Caco-2 (cell line): Measurements from ENCODE around the gene CASP10. TPM values are rescaled to one million over a fixed set of nuclear protein-coding genes. Genes with fewer than 3 reads are reported as not detected.

Experiments used
- BruUV-seq: library from RNA; stranded (reverse); fragments of 400-500 nt; replicated peaks from 2 replicates; lab custom pipeline; 2021; lab: Mats Ljungman, UMichigan
- CTCF ChIA-PET: fragments of 300-600 bp; sonication (Branson Sonifier 250); formaldehyde crosslinking; loops from one replicate; lab custom pipeline; 2022; ENCODE audit warnings: antibody characterized with exemption; lab: Charles Lee
- POLR2A ChIA-PET: fragments of 300-600 bp; sonication (Branson Sonifier 250); formaldehyde crosslinking; loops from one replicate; lab custom pipeline; 2022; ENCODE audit warnings: antibody characterized with exemption; lab: Charles Lee
- DNase-seq, 2 experiments: peaks; one replicate each; pipeline versions ENCODE4 v3.0.0 to v3.0.0-alpha.2; 2020 to 2022
- H3K27me3 ChIP-seq: replicated peaks from 2 replicates; pipeline ENCODE4 v1.6.0; 2011; ENCODE audit warnings: low read length; ENCODE audit not compliant: control insufficient read depth, insufficient read depth
- H3K36me3 ChIP-seq: 2 replicates; pipeline ENCODE4 v1.5.1; 2011; ENCODE audit warnings: low read length; ENCODE audit not compliant: control insufficient read depth, insufficient read depth
- H3K4me1 ChIP-seq: fragments of 250-450 bp; sonication (Bioruptor Pico); 2 replicates; pipeline ENCODE4 v1.5.1; 2020; ENCODE audit warnings: mild to moderate bottlenecking
- H3K4me3 ChIP-seq: 2 replicates; pipeline ENCODE4 v1.5.1; 2011; ENCODE audit warnings: low read depth, mild to moderate bottlenecking, control low read depth, low read length
- H3K9me3 ChIP-seq: fragments of 250-450 bp; sonication (Bioruptor Pico); 2 replicates; pipeline ENCODE4 v1.5.1; 2020; ENCODE audit warnings: mild to moderate bottlenecking, moderate library complexity
- H3K27ac Mint-ChIP-seq: one replicate; pipeline ENCODE4 v1.8.0; 2022; ENCODE audit warnings: mixed read lengths; ENCODE audit not compliant: unreplicated experiment
- H3K27me3 Mint-ChIP-seq: one replicate; pipeline ENCODE4 v1.8.0; 2022; ENCODE audit warnings: mixed read lengths; ENCODE audit not compliant: insufficient read depth, unreplicated experiment
- H3K36me3 Mint-ChIP-seq: one replicate; pipeline ENCODE4 v1.8.0; 2022; ENCODE audit warnings: mild to moderate bottlenecking, mixed read lengths; ENCODE audit not compliant: insufficient read depth, unreplicated experiment
- H3K4me1 Mint-ChIP-seq: one replicate; pipeline ENCODE4 v1.8.0; 2022; ENCODE audit warnings: low read depth, mixed read lengths; ENCODE audit not compliant: unreplicated experiment
- H3K4me3 Mint-ChIP-seq: one replicate; pipeline ENCODE4 v1.8.0; 2022; ENCODE audit warnings: mild to moderate bottlenecking, moderate library complexity, mixed read lengths; ENCODE audit not compliant: unreplicated experiment
- H3K9me3 Mint-ChIP-seq: one replicate; pipeline ENCODE4 v1.8.0; 2022; ENCODE audit warnings: mixed read lengths; ENCODE audit not compliant: unreplicated experiment
- CTCF ChIP-seq, 2 experiments: fragments of 200-600 bp in 1 of 2; IDR thresholded peaks; 1 replicate in 1 of 2; 2 replicates in 1 of 2; pipeline versions ENCODE4 v1.5.1 to v1.8.0; 2011 to 2022; ENCODE audit warnings: antibody characterized with exemption in 1 of 2, control low read depth in 1 of 2, inconsistent platforms in 1 of 2, low read depth in 1 of 2, low read length in 1 of 2, mild to moderate bottlenecking in 1 of 2, moderate library complexity in 1 of 2; ENCODE audit not compliant: insufficient read depth in 1 of 2, severe bottlenecking in 1 of 2, unreplicated experiment in 1 of 2
- intact Hi-C: fragments of 100-400 bp; cut with micrococcal nuclease; formaldehyde crosslinking; loops from one replicate; pipeline ENCODE4 v1.10.0; 2022; ENCODE audit not compliant: unreplicated experiment
- total RNA-seq: library from RNA; stranded (reverse); gene quantifications from 2 replicates; pipeline ENCODE4 v1.2.3, GENCODE V29; 2022

CASP10 gene
- total RNA-seq, 1 experiment from 2014 or later = 5.8 TPM

GRCh38 chr2:201196003-201196402, 13.1 kb downstream of the CASP10 start:
- Mint-ChIP-seq H3K4me1 (peaks cover 6% of the 10 kb centered on the region), H3K27ac (no peak overlapping the region), H3K36me3 (peaks cover 5% of the 10 kb centered on the region), H3K9me3 (no peaks in the 10 kb centered on the region), H3K27me3 (no peaks in the 10 kb centered on the region), H3K4me3 (no peak overlapping the region)
- Histone ChIP-seq H3K36me3 (no peaks in the 10 kb centered on the region), H3K4me1 (0 out of 2 replicates have a peak, but pooled peaks cover 4% of the 10 kb centered on the region), H3K9me3 (no peaks in the 10 kb centered on the region), H3K27me3 (no peaks in the 10 kb centered on the region), H3K4me3 (no peak overlapping the region)
- DNase-seq = no peak
- TF ChIP-seq CTCF (IDR thresholded peaks at IDR 0.05; ENCODE audit: insufficient read depth in 1 of 2, low read depth in 1 of 2, low read length in 1 of 2, severe bottlenecking in 1 of 2, unreplicated experiment in 1 of 2) = no peak
- intact Hi-C loops = no loop called here
- POLR2A ChIA-PET = no interaction called here
- no TSS peak for BruUV-seq
- CTCF ChIA-PET = interaction anchor here (1.3 to 1.4 kb wide), 3 partner anchors 13 to 127 kb away, joined by 3 to 7 read pairs (median 5); partner anchors contain the start of gene CASP10

DNA sequence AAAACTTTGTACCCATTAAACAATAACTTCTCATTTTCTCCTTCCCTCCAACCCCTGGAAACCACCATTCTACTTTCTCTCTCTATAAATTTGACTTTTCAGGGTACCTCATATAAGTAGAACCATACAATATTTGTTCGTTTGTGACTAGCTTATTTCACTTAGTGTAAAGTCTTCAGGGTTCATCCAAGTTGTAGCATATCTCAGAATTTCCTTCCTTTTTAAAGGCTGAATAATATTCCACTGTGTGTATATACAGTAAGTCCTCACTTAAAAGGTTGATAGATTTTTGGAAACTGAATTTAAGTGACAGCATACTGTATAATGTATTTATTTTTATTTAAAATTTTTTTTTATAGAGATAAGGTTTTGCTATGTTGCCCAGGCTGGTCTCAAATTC, 13.9 kb downstream of the CASP10 start:
- no peaks in the 10 kb centered on the region for H3K9me3 Mint-ChIP-seq
- no peaks in the 10 kb centered on the region for H3K27me3 Mint-ChIP-seq
- no peak overlapping the region for H3K4me3 Mint-ChIP-seq
- 0 out of 2 replicates have a peak, but pooled peaks cover 4% of the 10 kb centered on the region for H3K4me1 ChIP-seq
- no peaks in the 10 kb centered on the region for H3K27me3 ChIP-seq
- no peak for TF ChIP-seq CTCF (IDR thresholded peaks at IDR 0.05; ENCODE audit: insufficient read depth in 1 of 2, low read depth in 1 of 2, low read length in 1 of 2, severe bottlenecking in 1 of 2, unreplicated experiment in 1 of 2)
- CTCF ChIA-PET = interaction anchor here (1.3 to 1.4 kb wide), 2 partner anchors 14 to 36 kb away, joined by 5 to 7 read pairs; partner anchors contain the start of gene CASP10
- no peak overlapping the region for H3K4me3 ChIP-seq
- POLR2A ChIA-PET = no interaction called here
- H3K36me3 Mint-ChIP-seq = peaks cover 5% of the 10 kb centered on the region
- no peak for DNase-seq
- H3K36me3 ChIP-seq = no peaks in the 10 kb centered on the region
- no TSS peak for BruUV-seq
- H3K9me3 ChIP-seq = no peaks in the 10 kb centered on the region
- no peak overlapping the region for H3K27ac Mint-ChIP-seq
- H3K4me1 Mint-ChIP-seq = peaks cover 6% of the 10 kb centered on the region
- intact Hi-C loops = no loop called here

DNA sequence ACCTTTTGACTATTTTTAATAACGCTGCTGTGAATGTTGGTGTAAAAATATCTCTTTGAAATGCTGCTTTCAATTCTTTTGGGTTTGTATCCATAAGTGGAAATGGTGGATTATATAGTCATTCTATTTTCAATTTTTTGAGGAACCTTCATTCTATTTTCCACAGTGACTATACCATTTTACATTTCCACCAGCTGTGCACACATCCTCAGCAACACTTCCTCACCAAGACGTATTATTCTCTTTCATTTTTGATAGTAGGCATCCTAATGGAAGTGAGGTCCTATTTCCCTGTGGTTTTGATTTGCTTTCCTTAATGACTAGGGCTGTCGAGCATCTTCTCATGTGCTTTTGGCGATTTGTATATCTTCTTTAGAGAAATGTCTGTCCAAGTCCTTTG, 14.8 kb downstream of the CASP10 start:
- no peaks in the 10 kb centered on the region for H3K9me3 Mint-ChIP-seq
- TF ChIP-seq CTCF (IDR thresholded peaks at IDR 0.05; ENCODE audit: insufficient read depth in 1 of 2, low read depth in 1 of 2, low read length in 1 of 2, severe bottlenecking in 1 of 2, unreplicated experiment in 1 of 2) = no peak
- H3K27ac Mint-ChIP-seq = no peak overlapping the region
- H3K4me1 ChIP-seq = 0 out of 2 replicates have a peak, but pooled peaks cover 4% of the 10 kb centered on the region
- H3K27me3 Mint-ChIP-seq = no peaks in the 10 kb centered on the region
- no peak overlapping the region for H3K4me3 Mint-ChIP-seq
- no TSS peak for BruUV-seq
- peaks cover 5% of the 10 kb centered on the region for H3K36me3 Mint-ChIP-seq
- H3K4me3 ChIP-seq = no peak overlapping the region
- no peaks in the 10 kb centered on the region for H3K36me3 ChIP-seq
- peaks cover 6% of the 10 kb centered on the region for H3K4me1 Mint-ChIP-seq
- intact Hi-C loops = no loop called here
- H3K27me3 ChIP-seq = no peaks in the 10 kb centered on the region
- DNase-seq = no peak
- ChIA-PET POLR2A (no interaction called here), CTCF (no interaction called here)
- no peaks in the 10 kb centered on the region for H3K9me3 ChIP-seq
